H9 (cell line): ENCODE results near the gene MGST2. TPM values are rescaled to one million over a fixed set of nuclear protein-coding genes. Genes with fewer than 3 reads are reported as not detected.
"Not testable (repeated sequence)": the region's sequence is repeated elsewhere in the genome, so short reads cannot be mapped to it uniquely, and the experiment has no call there.

ENCODE experiments used
- DNase-seq: peaks from one replicate; pipeline ENCODE4 v3.0.0-alpha.2; 2017
- H2AFZ ChIP-seq: one replicate; pipeline ENCODE4 v1.6.1; 2013; ENCODE audit warnings: mild to moderate bottlenecking, low read length, control low read depth, moderate library complexity
- H2AK5ac ChIP-seq: 2 replicates; pipeline ENCODE4 v1.6.1; 2013; ENCODE audit warnings: low read length, control low read depth, mixed read lengths; ENCODE audit not compliant: insufficient read length
- H2BK120ac ChIP-seq: one replicate; pipeline ENCODE4 v1.6.1; 2013; ENCODE audit warnings: low read depth, mild to moderate bottlenecking, low read length, control low read depth, inconsistent platforms; ENCODE audit not compliant: poor library complexity, severe bottlenecking
- H2BK12ac ChIP-seq: 2 replicates; pipeline ENCODE4 v1.6.1; 2013; ENCODE audit warnings: low read length, control low read depth, mixed read lengths, low read depth; ENCODE audit not compliant: insufficient read length
- H2BK15ac ChIP-seq: 2 replicates; pipeline ENCODE4 v1.6.1; 2013; ENCODE audit warnings: low read depth, low read length, control low read depth
- H2BK20ac ChIP-seq: one replicate; pipeline ENCODE4 v1.6.1; 2013; ENCODE audit warnings: low read depth, mild to moderate bottlenecking, low read length, control low read depth, inconsistent platforms; ENCODE audit not compliant: poor library complexity, severe bottlenecking
- H2BK5ac ChIP-seq: 2 replicates; pipeline ENCODE4 v1.6.1; 2013; ENCODE audit warnings: low read length, control low read depth, mixed read lengths; ENCODE audit not compliant: insufficient read length
- H3K14ac ChIP-seq: 2 replicates; pipeline ENCODE4 v1.6.1; 2013; ENCODE audit warnings: low read length, control low read depth; ENCODE audit not compliant: insufficient read depth
- H3K18ac ChIP-seq: 2 replicates; pipeline ENCODE4 v1.6.1; 2013; ENCODE audit warnings: low read depth, mild to moderate bottlenecking, mixed read lengths, low read length, control low read depth; ENCODE audit not compliant: insufficient read length
- H3K23ac ChIP-seq: 2 replicates; pipeline ENCODE4 v1.6.1; 2013; ENCODE audit warnings: low read length, control low read depth, mixed read lengths, low read depth; ENCODE audit not compliant: insufficient read length
- H3K23me2 ChIP-seq: 2 replicates; pipeline ENCODE4 v1.6.1; 2013; ENCODE audit warnings: low read depth, mild to moderate bottlenecking, mixed read lengths, low read length, control low read depth; ENCODE audit not compliant: insufficient read length, poor library complexity, severe bottlenecking
- H3K27ac ChIP-seq: 2 replicates; pipeline ENCODE4 v1.5.1; 2013; ENCODE audit warnings: low read length, control low read depth, mixed read lengths, low read depth; ENCODE audit not compliant: insufficient read length
- H3K27me3 ChIP-seq: 2 replicates; pipeline ENCODE4 v1.6.1; 2013; ENCODE audit warnings: low read length, control low read depth, inconsistent platforms; ENCODE audit not compliant: insufficient read depth
- H3K4ac ChIP-seq: 2 replicates; pipeline ENCODE4 v1.6.1; 2013; ENCODE audit warnings: low read depth, mild to moderate bottlenecking, control low read depth, inconsistent platforms, low read length, moderate library complexity
- H3K4me1 ChIP-seq: 2 replicates; pipeline ENCODE4 v1.6.1; 2013; ENCODE audit warnings: low read length, control low read depth, inconsistent platforms; ENCODE audit not compliant: insufficient read depth
- H3K4me2 ChIP-seq: 2 replicates; pipeline ENCODE4 v1.6.1; 2013; ENCODE audit warnings: low read length, control low read depth, mixed read lengths; ENCODE audit not compliant: insufficient read length, insufficient read depth
- H3K56ac ChIP-seq: 2 replicates; pipeline ENCODE4 v1.6.1; 2013; ENCODE audit warnings: low read depth, mild to moderate bottlenecking, mixed read lengths, low read length, control low read depth; ENCODE audit not compliant: insufficient read length
- H3K79me1 ChIP-seq: 2 replicates; pipeline ENCODE4 v1.6.1; 2013; ENCODE audit warnings: low read depth, mild to moderate bottlenecking, moderate library complexity, low read length, control low read depth, inconsistent platforms; ENCODE audit not compliant: insufficient read depth, poor library complexity, severe bottlenecking
- H3K79me2 ChIP-seq: 2 replicates; pipeline ENCODE4 v1.6.1; 2013; ENCODE audit warnings: low read length, control low read depth, inconsistent platforms; ENCODE audit not compliant: insufficient read depth
- H3K9ac ChIP-seq: 2 replicates; pipeline ENCODE4 v1.6.1; 2013; ENCODE audit warnings: low read length, control low read depth, mixed read lengths; ENCODE audit not compliant: insufficient read length; ENCODE audit errors: extremely low read depth
- H3K9me3 ChIP-seq: one replicate; pipeline ENCODE4 v1.6.1; 2013; ENCODE audit warnings: low read depth, low read length, inconsistent platforms; ENCODE audit not compliant: control insufficient read depth
- H3T11ph ChIP-seq: one replicate; pipeline ENCODE4 v1.6.1; 2013; ENCODE audit warnings: mild to moderate bottlenecking, low read length, control low read depth, inconsistent platforms
- H4K20me1 ChIP-seq: one replicate; pipeline ENCODE4 v1.6.1; 2013; ENCODE audit not compliant: control insufficient read depth, insufficient read length, insufficient read depth
- H4K5ac ChIP-seq: 2 replicates; pipeline ENCODE4 v1.6.1; 2013; ENCODE audit warnings: low read depth, mild to moderate bottlenecking, mixed read lengths, low read length, control low read depth; ENCODE audit not compliant: insufficient read length
- H4K8ac ChIP-seq: replicated peaks from 2 replicates; pipeline ENCODE4 v1.6.1; 2013; ENCODE audit warnings: low read length, control low read depth, mixed read lengths, low read depth; ENCODE audit not compliant: insufficient read length
- H4K91ac ChIP-seq: 2 replicates; pipeline ENCODE4 v1.6.1; 2013; ENCODE audit warnings: low read depth, mild to moderate bottlenecking, moderate library complexity, mixed read lengths, low read length, control low read depth; ENCODE audit not compliant: insufficient read length
- H3K27ac Mint-ChIP-seq, 3 experiments: 2 replicates in 2 of 3; 3 replicates in 1 of 3; pipeline ENCODE4 v1.8.0; 2020 to 2021; ENCODE audit warnings: mixed read lengths in 3 of 3, mild to moderate bottlenecking in 1 of 3, moderate library complexity in 1 of 3
- H3K27me3 Mint-ChIP-seq: 2 replicates; pipeline ENCODE4 v1.8.0; 2021; ENCODE audit warnings: low read depth, mild to moderate bottlenecking, moderate library complexity, mixed read lengths
- H3K36me3 Mint-ChIP-seq, 3 experiments: 2 replicates in 2 of 3; 3 replicates in 1 of 3; pipeline ENCODE4 v1.8.0; 2020 to 2021; ENCODE audit warnings: low read depth in 3 of 3, mixed read lengths in 3 of 3; ENCODE audit not compliant: insufficient read depth in 1 of 3
- H3K4me1 Mint-ChIP-seq, 2 experiments: 2 replicates each; pipeline ENCODE4 v1.8.0; 2020; ENCODE audit warnings: mixed read lengths in 2 of 2
- H3K4me3 Mint-ChIP-seq, 2 experiments: 2 replicates in 1 of 2; 3 replicates in 1 of 2; pipeline ENCODE4 v1.8.0; 2020 to 2021; ENCODE audit warnings: mild to moderate bottlenecking in 2 of 2, mixed read lengths in 2 of 2, moderate library complexity in 1 of 2
- H3K9me3 Mint-ChIP-seq, 2 experiments: 2 replicates in 1 of 2; 3 replicates in 1 of 2; pipeline ENCODE4 v1.8.0; 2020; ENCODE audit warnings: mild to moderate bottlenecking in 2 of 2, mixed read lengths in 2 of 2, moderate library complexity in 1 of 2
- CTCF ChIP-seq: fragments of 200-600 bp; sonication (generic); conservative IDR thresholded peaks from 3 replicates; pipeline ENCODE4 v1.8.0; 2021; ENCODE audit warnings: antibody characterized with exemption, mild to moderate bottlenecking
- WGBS: extraction: QIAGEN DNeasy Blood & Tissue Kit; methylation state at CpG from one replicate; pipeline ENCODE4 v1.1.7; 2013; ENCODE audit warnings: missing lambda C conversion rate, low lambda C conversion rate, mixed read lengths; ENCODE audit not compliant: insufficient read length; ENCODE audit errors: extremely low coverage; 5-methylcytosine and 5-hydroxymethylcytosine counted together
- total RNA-seq: library from RNA; stranded (reverse); gene quantifications from 2 replicates; pipeline ENCODE4 v1.2.1, GENCODE V29; 2021

The MGST2 gene
- total RNA-seq, 1 experiment from 2014 or later = 6.4 TPM

- peaks cover 7% of the 10 kb centered on the region; the same call in 1 of the 2 replicates for H3K27me3 ChIP-seq
- H3T11ph ChIP-seq = no peak overlapping the region
- Mint-ChIP-seq H3K27ac (no peak overlapping the region), H3K36me3 (no peaks in the 10 kb centered on the region; a peak in 1 of 7 replicates), H3K27me3 (peaks cover 97% of the 10 kb centered on the region), H3K4me1 (peaks cover 29 to 32% of the 10 kb centered on the region in 2 experiments), H3K4me3 (no peak overlapping the region), H3K9me3 (peaks cover 0 to 3% of the 10 kb centered on the region in 2 experiments; a peak in 2 of 5 replicates)
- H2BK20ac ChIP-seq = no peak overlapping the region
- H4K20me1 ChIP-seq = no peaks in the 10 kb centered on the region
- H2BK5ac ChIP-seq = no peak overlapping the region
- no peaks in the 10 kb centered on the region for H3K79me1 ChIP-seq
- H2AK5ac ChIP-seq = no peak overlapping the region
- peaks cover 2% of the 10 kb centered on the region; the same call in 1 of the 2 replicates for H3K4me1 ChIP-seq
- DNase-seq = no peak
- no peak overlapping the region for H3K56ac ChIP-seq
- no peaks in the 10 kb centered on the region for H3K23me2 ChIP-seq
- no peak overlapping the region for H3K23ac ChIP-seq
- H2BK120ac ChIP-seq = no peak overlapping the region
- no peaks in the 10 kb centered on the region; the same call in 1 of the 2 replicates for H3K79me2 ChIP-seq
- no peak overlapping the region for H3K4me2 ChIP-seq
- no peak overlapping the region for H3K9ac ChIP-seq
- no peak overlapping the region for H2BK12ac ChIP-seq
- TF ChIP-seq CTCF = no peak
- no peaks in the 10 kb centered on the region for H3K9me3 ChIP-seq
- H3K18ac ChIP-seq = no peak overlapping the region
- no peak overlapping the region for H4K91ac ChIP-seq
- H4K8ac ChIP-seq = no peak overlapping the region
- H3K27ac ChIP-seq = no peak overlapping the region
- WGBS = no CpG with 5 or more reads among the region's 1 CpG
- no peak overlapping the region for H2BK15ac ChIP-seq
- no peak overlapping the region for H3K4ac ChIP-seq
- H2AFZ ChIP-seq = no peak overlapping the region
- H4K5ac ChIP-seq = no peak overlapping the region
- H3K14ac ChIP-seq = no peak overlapping the region
Measured at GRCh38 chr4:139631791-139632190, 33.8 kb upstream of the MGST2 start.

GRCh38 chr4:139632739-139633138 is 32.9 kb upstream of the MGST2 start:
- Mint-ChIP-seq H3K27ac (0 out of 7 replicates have a peak overlapping the region, but pooled peaks of 1 of the 3 experiments have one; percentile 74), H3K27me3 (peaks cover 94% of the 10 kb centered on the region), H3K4me1 (peaks cover 25 to 29% of the 10 kb centered on the region in 2 experiments)
- not testable (repeated sequence) for H4K5ac ChIP-seq, H3T11ph ChIP-seq, H3K18ac ChIP-seq, H2BK15ac ChIP-seq, DNase-seq, H3K27me3 ChIP-seq, H3K56ac ChIP-seq, H2BK120ac ChIP-seq, H3K23me2 ChIP-seq, H3K4me2 ChIP-seq, H2AFZ ChIP-seq, H4K91ac ChIP-seq, H3K79me1 ChIP-seq, H3K4me1 ChIP-seq, H3K14ac ChIP-seq, H2BK5ac ChIP-seq, H4K8ac ChIP-seq, H3K9me3 Mint-ChIP-seq, H3K23ac ChIP-seq, H3K27ac ChIP-seq, H3K36me3 Mint-ChIP-seq, H2AK5ac ChIP-seq, H3K9me3 ChIP-seq, H3K4ac ChIP-seq, H2BK20ac ChIP-seq, H3K9ac ChIP-seq, H3K79me2 ChIP-seq, H4K20me1 ChIP-seq, H2BK12ac ChIP-seq, H3K4me3 Mint-ChIP-seq
- no CpG with 5 or more reads among the region's 5 CpGs for WGBS
